Calu3 (cell line): ENCODE data around the gene KAZN. TPM values are rescaled to one million over a fixed set of nuclear protein-coding genes. Genes with fewer than 3 reads are reported as not detected.

ENCODE experiments used
- BruUV-seq: library from RNA; stranded (reverse); fragments of 400-500 nt; replicated peaks from 2 replicates; lab custom pipeline; 2021; lab: Mats Ljungman, UMichigan
- CTCF ChIA-PET: fragments of 300-600 bp; sonication (Branson Sonifier 250); formaldehyde crosslinking; loops from one replicate; lab custom pipeline; 2022; ENCODE audit warnings: antibody characterized with exemption; lab: Charles Lee
- DNase-seq: peaks from one replicate; pipeline ENCODE4 v3.0.0; 2022
- H3K27ac Mint-ChIP-seq: one replicate; pipeline ENCODE4 v1.8.0; 2022; ENCODE audit warnings: mixed read lengths; ENCODE audit not compliant: unreplicated experiment
- H3K27me3 Mint-ChIP-seq: one replicate; pipeline ENCODE4 v1.8.0; 2022; ENCODE audit warnings: mixed read lengths; ENCODE audit not compliant: unreplicated experiment
- H3K36me3 Mint-ChIP-seq: one replicate; pipeline ENCODE4 v1.8.0; 2022; ENCODE audit warnings: mild to moderate bottlenecking, moderate library complexity, mixed read lengths; ENCODE audit not compliant: insufficient read depth, unreplicated experiment
- H3K4me1 Mint-ChIP-seq: one replicate; pipeline ENCODE4 v1.8.0; 2022; ENCODE audit warnings: mild to moderate bottlenecking, low read depth, mixed read lengths; ENCODE audit not compliant: unreplicated experiment
- H3K4me3 Mint-ChIP-seq: one replicate; pipeline ENCODE4 v1.8.0; 2022; ENCODE audit warnings: mild to moderate bottlenecking, low read depth, moderate library complexity, mixed read lengths; ENCODE audit not compliant: unreplicated experiment
- H3K9me3 Mint-ChIP-seq: one replicate; pipeline ENCODE4 v1.8.0; 2022; ENCODE audit warnings: low read depth, mixed read lengths; ENCODE audit not compliant: unreplicated experiment
- CTCF ChIP-seq: fragments of 200-600 bp; IDR thresholded peaks from one replicate; pipeline ENCODE4 v1.8.0; 2022; ENCODE audit warnings: antibody characterized with exemption; ENCODE audit not compliant: unreplicated experiment
- intact Hi-C: fragments of 100-400 bp; cut with micrococcal nuclease; formaldehyde crosslinking; loops from one replicate; pipeline ENCODE4 v1.10.0; 2022; ENCODE audit not compliant: unreplicated experiment
- total RNA-seq: library from RNA; stranded (reverse); gene quantifications from 2 replicates; pipeline ENCODE4 v1.2.3, GENCODE V29; 2022

KAZN gene
- total RNA-seq, 1 experiment from 2014 or later = 3.6 TPM

- Mint-ChIP-seq H3K27ac (no peak overlapping the region), H3K36me3 (no peaks in the 10 kb centered on the region), H3K4me3 (no peak overlapping the region), H3K4me1 (no peaks in the 10 kb centered on the region), H3K9me3 (no peaks in the 10 kb centered on the region), H3K27me3 (peaks cover 16% of the 10 kb centered on the region)
- intact Hi-C loops = no loop called here
- BruUV-seq = no TSS peak
- TF ChIP-seq CTCF = no peak
- no peak for DNase-seq
- CTCF ChIA-PET = no interaction called here
Observed at GRCh38 chr1:14658642-14659041, 60.2 kb downstream of the KAZN start.

GRCh38 chr1:14659913-14660312 is 61.4 kb downstream of the KAZN start:
- no peak for TF ChIP-seq CTCF
- no TSS peak for BruUV-seq
- H3K4me1 Mint-ChIP-seq = no peaks in the 10 kb centered on the region
- CTCF ChIA-PET = no interaction called here
- H3K36me3 Mint-ChIP-seq = no peaks in the 10 kb centered on the region
- no peak for DNase-seq
- peaks cover 16% of the 10 kb centered on the region for H3K27me3 Mint-ChIP-seq
- no peak overlapping the region for H3K27ac Mint-ChIP-seq
- intact Hi-C loops = no loop called here
- H3K4me3 Mint-ChIP-seq = no peak overlapping the region
- H3K9me3 Mint-ChIP-seq = no peaks in the 10 kb centered on the region

GRCh38 chr1:14660801-14661200 is 62.3 kb downstream of the KAZN start:
- Mint-ChIP-seq H3K4me3 (no peak overlapping the region), H3K36me3 (no peaks in the 10 kb centered on the region), H3K27ac (no peak overlapping the region), H3K4me1 (no peaks in the 10 kb centered on the region), H3K9me3 (no peaks in the 10 kb centered on the region), H3K27me3 (peaks cover 12% of the 10 kb centered on the region)
- no peak for TF ChIP-seq CTCF
- CTCF ChIA-PET = no interaction called here
- intact Hi-C loops = no loop called here
- BruUV-seq = no TSS peak
- DNase-seq = no peak

GRCh38 chr1:14661222-14661621 is 62.7 kb downstream of the KAZN start:
- H3K4me3 Mint-ChIP-seq = no peak overlapping the region
- no peaks in the 10 kb centered on the region for H3K36me3 Mint-ChIP-seq
- DNase-seq = no peak
- CTCF ChIA-PET = interaction anchor here (0.5 kb wide), 1 partner anchor 1171 kb away, joined by 3 read pairs; no protein-coding TSS in a partner anchor
- no TSS peak for BruUV-seq
- intact Hi-C loops = no loop called here
- no peak overlapping the region for H3K27ac Mint-ChIP-seq
- TF ChIP-seq CTCF = no peak
- no peaks in the 10 kb centered on the region for H3K4me1 Mint-ChIP-seq
- peaks cover 8% of the 10 kb centered on the region for H3K27me3 Mint-ChIP-seq
- no peaks in the 10 kb centered on the region for H3K9me3 Mint-ChIP-seq
